Neural progenitor cell (in vitro differentiated cells): ENCODE data around the gene SPARCL1. TPM values are rescaled to one million over a fixed set of nuclear protein-coding genes. Genes with fewer than 3 reads are reported as not detected.

Source experiments
- DNase-seq: peaks from one replicate; pipeline ENCODE4 v3.0.0-alpha.2; 2016; ENCODE audit warnings: low spot score
- H2AFZ ChIP-seq: fragments of 200-600 bp; sonication (generic); replicated peaks from 2 replicates; pipeline ENCODE4 v1.6.1; 2016; ENCODE audit warnings: antibody characterized with exemption
- H3F3A ChIP-seq: fragments of 200-600 bp; sonication (generic); 2 replicates; pipeline ENCODE4 v1.6.1; 2016; ENCODE audit warnings: antibody characterized with exemption, low read depth
- H3K27ac ChIP-seq: fragments of 200-600 bp; sonication (generic); 2 replicates; pipeline ENCODE4 v1.5.1; 2016; ENCODE audit warnings: mild to moderate bottlenecking
- H3K27me3 ChIP-seq: fragments of 200-600 bp; sonication (generic); 2 replicates; pipeline ENCODE4 v1.6.1; 2016; ENCODE audit warnings: mild to moderate bottlenecking, moderate library complexity
- H3K36me3 ChIP-seq: fragments of 200-600 bp; sonication (generic); 2 replicates; pipeline ENCODE4 v1.5.1; 2016
- H3K4me1 ChIP-seq: fragments of 200-600 bp; sonication (generic); 2 replicates; pipeline ENCODE4 v1.6.1; 2016; ENCODE audit warnings: mixed run types
- H3K4me2 ChIP-seq: fragments of 200-600 bp; sonication (generic); 2 replicates; pipeline ENCODE4 v1.6.1; 2016
- H3K4me3 ChIP-seq: fragments of 200-600 bp; sonication (generic); 2 replicates; pipeline ENCODE4 v1.5.1; 2016
- H3K79me2 ChIP-seq: fragments of 200-600 bp; sonication (generic); 2 replicates; pipeline ENCODE4 v1.6.1; 2016; ENCODE audit warnings: low read depth
- H3K9ac ChIP-seq: fragments of 200-600 bp; sonication (generic); 2 replicates; pipeline ENCODE4 v1.6.1; 2016
- H3K9me3 ChIP-seq: fragments of 200-600 bp; sonication (generic); 2 replicates; pipeline ENCODE4 v1.5.1; 2016; ENCODE audit warnings: low read depth
- H4K20me1 ChIP-seq: fragments of 200-600 bp; sonication (generic); 2 replicates; pipeline ENCODE4 v1.6.1; 2016; ENCODE audit warnings: low read depth
- H3K27ac Mint-ChIP-seq: 3 replicates; pipeline ENCODE4 v1.8.0; 2021; ENCODE audit warnings: mixed read lengths
- H3K27me3 Mint-ChIP-seq: 2 replicates; pipeline ENCODE4 v1.8.0; 2022; ENCODE audit warnings: low read depth, mild to moderate bottlenecking, inconsistent platforms, moderate library complexity, mixed read lengths; ENCODE audit not compliant: insufficient read depth
- H3K36me3 Mint-ChIP-seq: 3 replicates; pipeline ENCODE4 v1.8.0; 2021; ENCODE audit warnings: mixed read lengths
- H3K4me1 Mint-ChIP-seq: 3 replicates; pipeline ENCODE4 v1.8.0; 2021; ENCODE audit warnings: mixed read lengths
- H3K4me3 Mint-ChIP-seq: 3 replicates; pipeline ENCODE4 v1.8.0; 2021; ENCODE audit warnings: mild to moderate bottlenecking, moderate library complexity, mixed read lengths
- H3K9me3 Mint-ChIP-seq: 3 replicates; pipeline ENCODE4 v1.8.0; 2020; ENCODE audit warnings: mixed read lengths
- CTCF ChIP-seq: fragments of 200-600 bp; sonication (generic); IDR thresholded peaks from 2 replicates; pipeline ENCODE4 v1.5.1; 2017; ENCODE audit warnings: antibody characterized with exemption, mild to moderate bottlenecking
- EZH2 ChIP-seq: fragments of 200-600 bp; sonication (generic); IDR thresholded peaks from 2 replicates; pipeline ENCODE4 v1.6.1; 2017; ENCODE audit warnings: antibody characterized with exemption, mild to moderate bottlenecking, moderate library complexity
- EZH2phosphoT487 ChIP-seq: fragments of 200-600 bp; sonication (generic); IDR thresholded peaks from 2 replicates; pipeline ENCODE4 v1.6.1; 2017; ENCODE audit warnings: antibody characterized with exemption
- total RNA-seq: library from RNA; depleted of rRNA; stranded (reverse); fragments of >200 nt; gene quantifications from 2 replicates; pipeline ENCODE4 v1.2.3, GENCODE V29; 2015; ENCODE audit warnings: low replicate concordance

The SPARCL1 gene
- total RNA-seq, 1 donor from 2014 or later = not detected

GRCh38 chr4:87505862-87506261, 23.3 kb downstream of the SPARCL1 start:
- H3K4me3 ChIP-seq = no peak overlapping the region
- no peaks in the 10 kb centered on the region for H3K4me1 ChIP-seq
- no peaks in the 10 kb centered on the region for H3K79me2 ChIP-seq
- H3K27me3 ChIP-seq = no peaks in the 10 kb centered on the region
- Mint-ChIP-seq H3K4me1 (no peaks in the 10 kb centered on the region), H3K36me3 (no peaks in the 10 kb centered on the region), H3K9me3 (no peaks in the 10 kb centered on the region), H3K27me3 (peaks cover 6% of the 10 kb centered on the region), H3K27ac (no peak overlapping the region), H3K4me3 (no peak overlapping the region)
- H3F3A ChIP-seq = no peaks in the 10 kb centered on the region
- no peaks in the 10 kb centered on the region for H3K36me3 ChIP-seq
- H3K4me2 ChIP-seq = no peak overlapping the region
- peak; percentile 39 for DNase-seq
- no peak overlapping the region for H3K9ac ChIP-seq
- H3K9me3 ChIP-seq = no peaks in the 10 kb centered on the region
- H3K27ac ChIP-seq = no peak overlapping the region
- H2AFZ ChIP-seq = no peak overlapping the region
- H4K20me1 ChIP-seq = no peaks in the 10 kb centered on the region
- TF ChIP-seq CTCF (peak; percentile 54), EZH2phosphoT487 (no peak), EZH2 (no peak)

- H3K4me1 ChIP-seq = no peaks in the 10 kb centered on the region
- no peaks in the 10 kb centered on the region for H3F3A ChIP-seq
- Mint-ChIP-seq H3K27me3 (no peaks in the 10 kb centered on the region), H3K4me1 (no peaks in the 10 kb centered on the region), H3K9me3 (no peaks in the 10 kb centered on the region), H3K4me3 (no peak overlapping the region), H3K36me3 (no peaks in the 10 kb centered on the region), H3K27ac (no peak overlapping the region)
- H2AFZ ChIP-seq = no peak overlapping the region
- H4K20me1 ChIP-seq = no peaks in the 10 kb centered on the region
- no peak overlapping the region for H3K9ac ChIP-seq
- no peak overlapping the region for H3K4me3 ChIP-seq
- H3K9me3 ChIP-seq = no peaks in the 10 kb centered on the region
- no peaks in the 10 kb centered on the region for H3K27me3 ChIP-seq
- no peaks in the 10 kb centered on the region for H3K79me2 ChIP-seq
- H3K4me2 ChIP-seq = no peak overlapping the region
- TF ChIP-seq EZH2 (no peak), CTCF (no peak), EZH2phosphoT487 (no peak)
- H3K27ac ChIP-seq = no peak overlapping the region
- H3K36me3 ChIP-seq = no peaks in the 10 kb centered on the region
- DNase-seq = no peak
Observed at GRCh38 chr4:87502580-87503238, 26.5 kb downstream of the SPARCL1 start.

GRCh38 chr4:87500092-87500462, 29.1 kb downstream of the SPARCL1 start:
- no peak overlapping the region for H3K27ac ChIP-seq
- no peak overlapping the region for H2AFZ ChIP-seq
- H3K4me3 Mint-ChIP-seq = no peak overlapping the region
- no peak overlapping the region for H3K4me3 ChIP-seq
- H3K27ac Mint-ChIP-seq = no peak overlapping the region
- no peaks in the 10 kb centered on the region for H3K36me3 Mint-ChIP-seq
- no peak overlapping the region for H3K9ac ChIP-seq
- no peak for DNase-seq
- TF ChIP-seq CTCF (no peak), EZH2 (no peak), EZH2phosphoT487 (no peak)
- H4K20me1 ChIP-seq = no peaks in the 10 kb centered on the region
- no peaks in the 10 kb centered on the region for H3K79me2 ChIP-seq
- H3K4me2 ChIP-seq = no peak overlapping the region
- H3K9me3 Mint-ChIP-seq = no peaks in the 10 kb centered on the region
- H3K9me3 ChIP-seq = no peaks in the 10 kb centered on the region
- H3F3A ChIP-seq = no peaks in the 10 kb centered on the region
- no peaks in the 10 kb centered on the region for H3K27me3 ChIP-seq
- no peaks in the 10 kb centered on the region for H3K27me3 Mint-ChIP-seq
- H3K36me3 ChIP-seq = no peaks in the 10 kb centered on the region
- H3K4me1 ChIP-seq = no peaks in the 10 kb centered on the region
- H3K4me1 Mint-ChIP-seq = no peaks in the 10 kb centered on the region
